Suprapubic skin (tissue), 4 donors: ENCODE measurements around the gene EIF4G3.

Source experiments
- POLR2A ChIP-seq, 2 donors: fragments of 450-650 bp; IDR thresholded peaks; one replicate each; pipeline ENCODE4 v1.6.1; 2017; ENCODE audit warnings: antibody characterized with exemption in 2 of 2, mild to moderate bottlenecking in 2 of 2, moderate library complexity in 2 of 2
- POLR2AphosphoS5 ChIP-seq, 3 donors: sonication (generic); formaldehyde crosslinking; IDR thresholded peaks; one replicate each; pipeline ENCODE4 v1.6.1; 2017; ENCODE audit warnings: antibody characterized with exemption in 3 of 3

GRCh38 chr1:20865001-20865400 is 311.7 kb downstream of the EIF4G3 start:
- TF ChIP-seq POLR2A (IDR thresholded peaks at IDR 0.05), result no peak
- no peak for TF ChIP-seq POLR2AphosphoS5 (IDR thresholded peaks at IDR 0.05)
